ENCODE results near the gene ACP1.
"Not testable (repeated sequence)": the region's sequence is repeated elsewhere in the genome, so short reads cannot be mapped to it uniquely, and the experiment has no call there.

ACP1 gene

DNA sequence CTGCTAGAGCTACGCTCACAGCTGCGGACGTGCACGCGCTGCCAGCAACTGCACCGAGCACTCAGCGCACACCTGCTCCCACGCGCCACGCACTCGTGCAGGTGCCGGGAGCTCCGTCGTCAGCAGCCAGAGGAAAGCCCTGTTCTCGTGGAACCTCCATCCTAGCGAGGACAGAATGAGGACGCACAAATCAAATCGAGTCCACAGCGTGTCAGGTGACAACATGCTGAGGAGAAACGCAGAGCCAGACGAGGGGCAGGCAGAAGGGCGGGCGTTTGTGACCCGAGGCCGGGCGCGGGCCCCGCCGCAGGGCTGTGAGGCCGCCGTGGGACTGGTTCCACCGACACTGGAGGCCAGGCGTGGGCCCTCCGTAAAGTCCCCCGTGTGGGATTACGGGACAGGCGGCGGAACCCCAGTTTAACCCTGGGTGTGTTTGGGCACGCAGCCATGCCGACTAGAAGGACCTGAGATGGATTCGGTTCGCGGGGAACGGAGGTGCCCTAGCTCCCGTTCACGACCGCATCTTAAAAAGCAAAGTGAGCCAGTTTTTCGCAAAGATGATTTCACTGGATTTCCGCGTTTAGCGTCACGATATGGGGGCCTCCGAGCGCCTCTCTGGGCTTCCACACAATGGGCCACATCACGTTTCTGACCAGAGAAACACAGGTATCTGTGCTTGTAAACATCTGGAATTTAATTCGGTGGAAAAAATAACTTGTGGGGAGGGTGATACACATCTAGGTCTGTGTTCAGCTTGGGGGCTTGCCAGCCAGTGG lies 50.0 kb downstream of the ACP1 start:
- no peak for DNase-seq

DNA sequence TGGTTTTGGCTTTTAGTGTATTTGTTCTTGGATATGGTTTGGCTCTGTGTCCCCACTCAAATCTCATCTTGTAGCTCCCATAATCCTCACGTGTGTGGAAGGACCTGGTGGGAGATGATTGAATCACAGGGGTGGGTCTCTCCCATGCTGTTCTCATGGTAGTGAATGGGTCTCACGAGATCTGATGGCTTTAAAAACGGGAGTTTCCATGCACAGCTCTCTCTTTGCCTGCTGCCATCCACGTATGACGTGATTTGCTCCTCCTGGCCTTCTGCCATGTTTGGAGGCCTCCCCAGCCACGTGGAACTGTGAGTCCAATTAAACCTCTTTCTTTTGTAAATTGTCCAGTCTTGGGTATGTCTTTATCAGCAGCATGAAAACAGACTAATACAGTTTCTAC lies 51.2 kb downstream of the ACP1 start:
- DNase-seq: not testable (repeated sequence)

DNA sequence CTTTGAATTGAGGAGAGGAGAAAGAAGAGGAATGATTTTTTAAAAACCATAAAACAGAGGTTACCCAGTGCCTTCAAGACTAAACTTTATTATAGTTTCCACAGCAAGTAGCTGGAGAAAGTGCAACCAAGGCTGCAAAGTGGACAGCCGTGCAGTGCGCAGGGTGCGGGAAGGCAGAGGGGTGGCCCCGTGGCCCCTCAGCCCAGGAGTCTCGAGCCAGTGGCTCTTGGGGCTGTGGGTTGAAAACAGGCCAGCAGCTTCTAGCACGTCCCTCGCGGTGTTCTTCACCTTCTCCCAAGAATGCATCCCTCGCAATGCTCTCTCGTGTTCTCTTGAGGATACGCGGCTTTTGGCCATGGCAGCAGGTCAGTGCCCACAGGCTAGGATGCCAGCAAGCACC lies 51.6 kb downstream of the ACP1 start:
- DNase-seq: no peak

DNA sequence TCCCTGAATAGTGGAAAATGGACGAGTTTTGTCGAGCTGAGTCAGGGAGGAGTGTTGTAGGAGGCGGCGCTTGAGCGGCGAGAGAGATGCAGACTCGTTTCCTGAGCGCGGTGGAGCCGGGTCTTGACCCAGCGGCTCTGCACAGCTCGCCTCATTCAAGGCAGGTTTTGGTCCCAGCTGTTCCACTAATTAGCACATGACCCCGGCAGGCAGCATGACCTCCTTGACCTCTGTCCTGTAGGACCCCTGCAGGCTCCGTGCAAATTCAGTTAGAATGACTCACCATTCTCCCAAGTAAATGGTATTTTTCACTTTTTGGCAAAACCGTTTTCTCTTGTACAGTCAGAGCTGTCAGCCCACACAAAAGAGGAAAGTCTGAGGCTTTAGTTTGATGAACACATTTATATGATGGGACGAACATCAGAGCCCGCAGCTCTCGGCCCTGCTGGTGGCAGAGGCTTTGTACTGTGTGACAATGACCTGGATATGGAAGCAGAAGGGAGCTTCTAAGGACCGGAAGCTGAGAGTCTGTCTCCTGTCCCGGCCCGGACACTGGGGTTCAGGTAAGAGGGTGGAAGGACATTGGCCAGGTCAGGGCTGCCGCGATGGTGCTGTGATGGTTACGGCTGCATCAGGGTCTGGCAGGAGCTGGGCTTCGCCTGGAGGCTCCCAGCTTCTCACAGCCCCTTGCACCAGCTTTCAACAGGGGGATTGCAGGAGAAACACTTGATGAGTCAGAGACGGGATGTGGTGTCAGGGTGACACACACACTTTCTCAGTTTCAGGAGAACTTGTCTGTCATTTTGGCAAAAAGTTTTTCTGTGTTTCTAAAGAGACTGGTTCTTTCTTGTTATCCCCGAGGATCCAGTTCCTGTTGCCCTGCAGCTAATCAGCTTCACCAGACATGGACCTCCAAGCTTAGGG lies 53.0 kb downstream of the ACP1 start:
- DNase-seq: peak; percentile 32

DNA sequence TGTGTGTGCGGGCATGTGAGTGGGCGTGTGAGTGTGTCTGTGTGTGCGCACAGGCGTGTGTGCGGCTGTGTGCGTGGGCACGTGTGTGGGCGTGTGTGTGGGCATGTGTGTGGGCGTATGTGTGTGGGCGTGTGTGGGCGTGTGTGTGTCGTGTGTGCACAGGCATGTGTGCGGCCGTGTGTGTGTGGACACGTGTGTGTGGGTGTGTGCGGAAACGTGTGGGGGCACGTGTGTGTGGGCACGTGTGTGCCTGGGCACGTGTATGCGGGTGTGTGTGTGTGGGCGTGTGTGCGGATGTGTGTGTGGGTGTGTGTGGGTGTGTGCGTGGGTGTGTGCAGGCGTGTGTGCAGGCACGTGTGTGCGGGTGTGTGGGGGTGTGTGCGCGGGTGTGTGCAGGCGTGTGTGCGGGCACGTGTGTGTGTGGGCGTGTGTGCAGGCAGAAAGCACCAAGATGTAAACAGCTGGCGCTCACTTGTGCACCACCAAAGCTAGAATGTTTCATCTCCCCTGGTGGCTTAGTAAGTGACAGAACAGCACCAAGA lies 54.4 kb downstream of the ACP1 start:
- no peak for DNase-seq

DNA sequence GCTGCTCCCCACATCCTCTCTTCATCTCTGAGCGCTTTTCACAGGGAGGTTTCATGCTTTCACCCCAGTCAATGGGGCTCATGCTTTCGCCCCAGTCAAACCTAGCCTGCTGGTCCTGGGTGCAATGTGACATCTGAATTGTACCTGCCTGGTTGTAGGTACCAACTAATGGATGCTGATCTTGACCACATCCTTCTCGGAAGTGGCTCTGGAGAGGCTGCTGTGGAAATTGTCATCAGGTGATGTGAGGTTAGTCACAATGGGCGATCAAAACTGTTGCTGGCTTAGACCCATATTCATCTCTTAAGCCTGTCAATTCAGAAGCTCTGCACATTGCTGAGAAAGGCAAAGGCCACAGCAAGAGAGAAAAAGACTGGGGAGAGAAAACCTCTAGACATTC lies 55.8 kb downstream of the ACP1 start:
- no peak for DNase-seq

DNA sequence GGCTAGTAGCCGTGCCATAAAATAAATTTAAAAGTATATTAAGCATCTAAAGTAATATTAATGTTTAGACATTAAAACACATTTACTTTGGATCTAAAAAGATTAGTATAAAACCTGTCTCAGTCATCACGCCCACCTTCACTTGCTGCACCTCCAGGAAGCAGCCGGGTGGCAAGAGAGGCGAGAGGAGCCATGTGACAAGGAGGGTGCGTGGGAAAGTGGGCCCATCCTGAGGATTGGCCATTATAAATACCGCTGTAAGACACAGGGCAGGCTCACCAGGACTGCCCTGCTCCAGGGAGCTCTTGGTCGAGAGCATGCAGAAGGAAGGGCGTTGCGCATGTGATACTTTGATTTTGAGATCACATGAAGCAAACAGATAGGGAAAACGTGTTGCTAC lies 57.6 kb downstream of the ACP1 start:
- no peak for DNase-seq

DNA sequence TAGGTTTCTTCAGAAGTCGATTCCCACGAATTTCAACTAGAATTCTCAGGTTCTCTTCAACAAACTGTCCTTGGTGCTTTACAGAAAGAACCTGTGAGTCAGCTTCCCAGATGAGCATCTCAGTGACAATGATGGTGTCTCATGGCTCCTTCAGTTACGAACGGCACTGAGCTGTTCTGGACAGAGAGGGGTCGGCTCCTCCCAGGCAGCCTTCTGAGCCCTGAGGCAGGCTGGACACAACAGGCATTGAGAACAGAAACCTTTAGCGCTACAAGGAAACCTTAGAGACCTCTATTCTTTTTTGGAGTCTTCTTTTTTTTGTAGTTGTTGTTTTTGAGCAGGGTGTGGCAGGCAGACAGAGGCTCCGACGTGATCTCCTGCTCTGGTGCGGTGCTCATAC lies 58.3 kb downstream of the ACP1 start:
- no peak for DNase-seq
